ENCODE data around the gene LPP.

The LPP gene

GRCh38 chr3:188134079-188134478 is 19.9 kb upstream of the LPP start:
- DNase-seq (ENCODE audit: insufficient read length, low spot score) (no peak), FAIRE-seq (no peak)
- no peak for TF ChIP-seq POLR2A (IDR thresholded peaks at IDR 0.05; ENCODE audit: low read depth, low read length)
- TF ChIP-seq POLR2AphosphoS5 (IDR thresholded peaks at IDR 0.05; ENCODE audit: low read depth, low read length), result no peak
- TF ChIP-seq PAX5 (IDR thresholded peaks at IDR 0.05; ENCODE audit: insufficient read depth, low read length, severe bottlenecking), result no peak
- TF ChIP-seq TAF1 (IDR thresholded peaks at IDR 0.05; ENCODE audit: low read depth, low read length), result no peak
- TF ChIP-seq POU2F2 (IDR thresholded peaks at IDR 0.05; ENCODE audit: low read depth, low read length), result no peak
- no peak for TF ChIP-seq SPI1 (IDR thresholded peaks at IDR 0.05; ENCODE audit: low read depth, low read length)

GRCh38 chr3:188134856-188135255 is 19.1 kb upstream of the LPP start:
- DNase-seq (ENCODE audit: insufficient read length, low spot score) (no peak), FAIRE-seq (no peak)
- TF ChIP-seq PAX5 (IDR thresholded peaks at IDR 0.05; ENCODE audit: insufficient read depth, low read length, severe bottlenecking) (no peak), TAF1 (IDR thresholded peaks at IDR 0.05; ENCODE audit: low read depth, low read length) (no peak), SPI1 (IDR thresholded peaks at IDR 0.05; ENCODE audit: low read depth, low read length) (no peak), POLR2AphosphoS5 (IDR thresholded peaks at IDR 0.05; ENCODE audit: low read depth, low read length) (no peak), POU2F2 (IDR thresholded peaks at IDR 0.05; ENCODE audit: low read depth, low read length) (no peak), POLR2A (IDR thresholded peaks at IDR 0.05; ENCODE audit: low read depth, low read length) (no peak)

GRCh38 chr3:188135271-188135670 is 18.7 kb upstream of the LPP start:
- TF ChIP-seq SPI1 (IDR thresholded peaks at IDR 0.05; ENCODE audit: low read depth, low read length) (no peak), PAX5 (IDR thresholded peaks at IDR 0.05; ENCODE audit: insufficient read depth, low read length, severe bottlenecking) (no peak), POLR2A (IDR thresholded peaks at IDR 0.05; ENCODE audit: low read depth, low read length) (no peak), TAF1 (IDR thresholded peaks at IDR 0.05; ENCODE audit: low read depth, low read length) (no peak), POU2F2 (IDR thresholded peaks at IDR 0.05; ENCODE audit: low read depth, low read length) (no peak), POLR2AphosphoS5 (IDR thresholded peaks at IDR 0.05; ENCODE audit: low read depth, low read length) (no peak)

GRCh38 chr3:188137051-188137450 is 16.9 kb upstream of the LPP start:
- TF ChIP-seq POLR2A (IDR thresholded peaks at IDR 0.05; ENCODE audit: low read depth, low read length) (no peak), POU2F2 (IDR thresholded peaks at IDR 0.05; ENCODE audit: low read depth, low read length) (no peak), SPI1 (IDR thresholded peaks at IDR 0.05; ENCODE audit: low read depth, low read length) (no peak), PAX5 (IDR thresholded peaks at IDR 0.05; ENCODE audit: insufficient read depth, low read length, severe bottlenecking) (no peak), POLR2AphosphoS5 (IDR thresholded peaks at IDR 0.05; ENCODE audit: low read depth, low read length) (no peak), TAF1 (IDR thresholded peaks at IDR 0.05; ENCODE audit: low read depth, low read length) (no peak)
- no peak for FAIRE-seq
- no peak for DNase-seq (ENCODE audit: insufficient read length, low spot score)

More at GRCh38 chr3:188135271-188135670, 18.7 kb upstream of the LPP start:
- DNase-seq (ENCODE audit: insufficient read length, low spot score) (no peak), FAIRE-seq (no peak)

- TF ChIP-seq TAF1 (IDR thresholded peaks at IDR 0.05; ENCODE audit: low read depth, low read length) (no peak), PAX5 (IDR thresholded peaks at IDR 0.05; ENCODE audit: insufficient read depth, low read length, severe bottlenecking) (no peak), SPI1 (IDR thresholded peaks at IDR 0.05; ENCODE audit: low read depth, low read length) (no peak), POLR2AphosphoS5 (IDR thresholded peaks at IDR 0.05; ENCODE audit: low read depth, low read length) (no peak), POU2F2 (IDR thresholded peaks at IDR 0.05; ENCODE audit: low read depth, low read length) (no peak), POLR2A (IDR thresholded peaks at IDR 0.05; ENCODE audit: low read depth, low read length) (no peak)
- no peak for FAIRE-seq
- DNase-seq (ENCODE audit: insufficient read length, low spot score), result no peak
Observed at GRCh38 chr3:188139466-188139865, 14.5 kb upstream of the LPP start.

- FAIRE-seq (no peak), DNase-seq (ENCODE audit: insufficient read length, low spot score) (no peak)
- no peak for TF ChIP-seq TAF1 (IDR thresholded peaks at IDR 0.05; ENCODE audit: low read depth, low read length)
- no peak for TF ChIP-seq PAX5 (IDR thresholded peaks at IDR 0.05; ENCODE audit: insufficient read depth, low read length, severe bottlenecking)
- TF ChIP-seq POLR2A (IDR thresholded peaks at IDR 0.05; ENCODE audit: low read depth, low read length), result no peak
- TF ChIP-seq POU2F2 (IDR thresholded peaks at IDR 0.05; ENCODE audit: low read depth, low read length), result no peak
- no peak for TF ChIP-seq POLR2AphosphoS5 (IDR thresholded peaks at IDR 0.05; ENCODE audit: low read depth, low read length)
- no peak for TF ChIP-seq SPI1 (IDR thresholded peaks at IDR 0.05; ENCODE audit: low read depth, low read length)
Observed at GRCh38 chr3:188146219-188146618, 7.7 kb upstream of the LPP start.

- no peak for FAIRE-seq
Observed at GRCh38 chr3:188147782-188148181, 6.2 kb upstream of the LPP start.

GRCh38 chr3:188148318-188148717 is 5.6 kb upstream of the LPP start:
- no peak for DNase-seq (ENCODE audit: insufficient read length, low spot score)
- TF ChIP-seq POLR2AphosphoS5 (IDR thresholded peaks at IDR 0.05; ENCODE audit: low read depth, low read length) (no peak), SPI1 (IDR thresholded peaks at IDR 0.05; ENCODE audit: low read depth, low read length) (no peak), PAX5 (IDR thresholded peaks at IDR 0.05; ENCODE audit: insufficient read depth, low read length, severe bottlenecking) (no peak), POLR2A (IDR thresholded peaks at IDR 0.05; ENCODE audit: low read depth, low read length) (no peak), POU2F2 (IDR thresholded peaks at IDR 0.05; ENCODE audit: low read depth, low read length) (no peak), TAF1 (IDR thresholded peaks at IDR 0.05; ENCODE audit: low read depth, low read length) (no peak)
- FAIRE-seq, result no peak

More at GRCh38 chr3:188147782-188148181, 6.2 kb upstream of the LPP start:
- DNase-seq (ENCODE audit: insufficient read length, low spot score), result no peak
- TF ChIP-seq PAX5 (IDR thresholded peaks at IDR 0.05; ENCODE audit: insufficient read depth, low read length, severe bottlenecking), result no peak

GRCh38 chr3:188149587-188149986 is 4.4 kb upstream of the LPP start:
- TF ChIP-seq SPI1 (IDR thresholded peaks at IDR 0.05; ENCODE audit: low read depth, low read length) (no peak), POU2F2 (IDR thresholded peaks at IDR 0.05; ENCODE audit: low read depth, low read length) (no peak), PAX5 (IDR thresholded peaks at IDR 0.05; ENCODE audit: insufficient read depth, low read length, severe bottlenecking) (no peak), POLR2AphosphoS5 (IDR thresholded peaks at IDR 0.05; ENCODE audit: low read depth, low read length) (no peak), TAF1 (IDR thresholded peaks at IDR 0.05; ENCODE audit: low read depth, low read length) (no peak), POLR2A (IDR thresholded peaks at IDR 0.05; ENCODE audit: low read depth, low read length) (no peak)
- no peak for FAIRE-seq
- DNase-seq (ENCODE audit: insufficient read length, low spot score), result no peak

- TF ChIP-seq PAX5 (IDR thresholded peaks at IDR 0.05; ENCODE audit: insufficient read depth, low read length, severe bottlenecking), result no peak
- TF ChIP-seq POLR2AphosphoS5 (IDR thresholded peaks at IDR 0.05; ENCODE audit: low read depth, low read length), result no peak
- TF ChIP-seq POU2F2 (IDR thresholded peaks at IDR 0.05; ENCODE audit: low read depth, low read length), result no peak
- TF ChIP-seq TAF1 (IDR thresholded peaks at IDR 0.05; ENCODE audit: low read depth, low read length), result no peak
- no peak for TF ChIP-seq SPI1 (IDR thresholded peaks at IDR 0.05; ENCODE audit: low read depth, low read length)
- TF ChIP-seq POLR2A (IDR thresholded peaks at IDR 0.05; ENCODE audit: low read depth, low read length), result no peak
- no peak for DNase-seq (ENCODE audit: insufficient read length, low spot score)
- FAIRE-seq, result no peak
Observed at GRCh38 chr3:188150982-188151381, 3.0 kb upstream of the LPP start.

All from GM12891 (cell line).